GM19438 (cell line): ENCODE data around the gene MCM9.
A peak's percentile ranks its signal among the peaks of the same experiment; 100 is the strongest.
"Not testable (repeated sequence)": the region's sequence is repeated elsewhere in the genome, so short reads cannot be mapped to it uniquely, and the experiment has no call there.

Experiments
- ATAC-seq: cut with Tn5 transposase; IDR thresholded peaks from one replicate; pipeline ENCODE4 v1.9.1; 2021; ENCODE audit warnings: low read depth; ENCODE audit not compliant: unreplicated experiment

The MCM9 gene

GRCh38 chr6:118869350-118869749 is 65.6 kb downstream of the MCM9 start:
- no peak for ATAC-seq

GRCh38 chr6:118868901-118869300 is 66.1 kb downstream of the MCM9 start:
- ATAC-seq, result not testable (repeated sequence)

- ATAC-seq, result no peak
Measured at GRCh38 chr6:118867181-118867580, 67.8 kb downstream of the MCM9 start.

GRCh38 chr6:118865100-118865391 is 69.9 kb downstream of the MCM9 start:
- ATAC-seq, result no peak

GRCh38 chr6:118864341-118865099 is 70.4 kb downstream of the MCM9 start:
- ATAC-seq, result no peak

GRCh38 chr6:118862443-118862842 is 72.5 kb downstream of the MCM9 start:
- no peak for ATAC-seq

GRCh38 chr6:118860880-118861279 is 74.1 kb downstream of the MCM9 start:
- ATAC-seq, result no peak

- ATAC-seq, result no peak
Measured at GRCh38 chr6:118860363-118860762, 74.6 kb downstream of the MCM9 start.

- ATAC-seq, result no peak
Measured at GRCh38 chr6:118859517-118860064, 75.4 kb downstream of the MCM9 start.

GRCh38 chr6:118856301-118856700 is 78.7 kb downstream of the MCM9 start:
- no peak for ATAC-seq

GRCh38 chr6:118853408-118853807 is 81.6 kb downstream of the MCM9 start:
- no peak for ATAC-seq

GRCh38 chr6:118844915-118845314 is 90.0 kb downstream of the MCM9 start:
- no peak for ATAC-seq

- ATAC-seq, result peak; percentile 83
Measured at GRCh38 chr6:118843685-118844390, 91.1 kb downstream of the MCM9 start.

- ATAC-seq, result no peak
Measured at GRCh38 chr6:118830691-118831090, 104.3 kb downstream of the MCM9 start.

- no peak for ATAC-seq
Measured at GRCh38 chr6:118829817-118830478, 105.0 kb downstream of the MCM9 start.

GRCh38 chr6:118826096-118826495 is 108.9 kb downstream of the MCM9 start:
- ATAC-seq, result no peak

GRCh38 chr6:118825661-118826060 is 109.3 kb downstream of the MCM9 start:
- no peak for ATAC-seq

GRCh38 chr6:118815495-118815894 is 119.5 kb downstream of the MCM9 start:
- ATAC-seq, result no peak

- ATAC-seq, result no peak
Measured at GRCh38 chr6:118813775-118814174, 121.2 kb downstream of the MCM9 start.

- ATAC-seq, result no peak
Measured at GRCh38 chr6:118812970-118813369, 122.0 kb downstream of the MCM9 start.

GRCh38 chr6:118810420-118811027 is 124.4 kb downstream of the MCM9 start:
- ATAC-seq, result peak; percentile 83
